Sigmoid colon (tissue), 4 donors: ENCODE data around the gene BTK.

ENCODE experiments used
- CTCF ChIP-seq, 4 experiments: fragments of 450-650 bp in 3 of 4; fragments of 200-600 bp in 1 of 4; IDR thresholded peaks; one replicate each; pipeline ENCODE4 v1.5.1; 2016 to 2019; ENCODE audit warnings: antibody characterized with exemption in 4 of 4, mild to moderate bottlenecking in 3 of 4, moderate library complexity in 2 of 4
- EP300 ChIP-seq, 4 donors: sonication (generic); formaldehyde crosslinking; IDR thresholded peaks; one replicate each; pipeline ENCODE4 v1.6.1; 2017; ENCODE audit warnings: antibody characterized with exemption in 4 of 4
- POLR2A ChIP-seq, 2 donors: fragments of 450-650 bp; IDR thresholded peaks; one replicate each; pipeline ENCODE4 v1.6.1; 2016; ENCODE audit warnings: antibody characterized with exemption in 2 of 2, mild to moderate bottlenecking in 2 of 2, moderate library complexity in 2 of 2

GRCh38 chrX:101368800-101369199, 17.2 kb downstream of the BTK start:
- no peak for TF ChIP-seq EP300 (IDR thresholded peaks at IDR 0.05)
- no peak for TF ChIP-seq CTCF (IDR thresholded peaks at IDR 0.05)
- TF ChIP-seq POLR2A (IDR thresholded peaks at IDR 0.05): no peak
